ENCODE measurements around the gene JAKMIP3.
"Not testable (repeated sequence)": the region's sequence is repeated elsewhere in the genome, so short reads cannot be mapped to it uniquely, and the experiment has no call there.

The JAKMIP3 gene

DNA sequence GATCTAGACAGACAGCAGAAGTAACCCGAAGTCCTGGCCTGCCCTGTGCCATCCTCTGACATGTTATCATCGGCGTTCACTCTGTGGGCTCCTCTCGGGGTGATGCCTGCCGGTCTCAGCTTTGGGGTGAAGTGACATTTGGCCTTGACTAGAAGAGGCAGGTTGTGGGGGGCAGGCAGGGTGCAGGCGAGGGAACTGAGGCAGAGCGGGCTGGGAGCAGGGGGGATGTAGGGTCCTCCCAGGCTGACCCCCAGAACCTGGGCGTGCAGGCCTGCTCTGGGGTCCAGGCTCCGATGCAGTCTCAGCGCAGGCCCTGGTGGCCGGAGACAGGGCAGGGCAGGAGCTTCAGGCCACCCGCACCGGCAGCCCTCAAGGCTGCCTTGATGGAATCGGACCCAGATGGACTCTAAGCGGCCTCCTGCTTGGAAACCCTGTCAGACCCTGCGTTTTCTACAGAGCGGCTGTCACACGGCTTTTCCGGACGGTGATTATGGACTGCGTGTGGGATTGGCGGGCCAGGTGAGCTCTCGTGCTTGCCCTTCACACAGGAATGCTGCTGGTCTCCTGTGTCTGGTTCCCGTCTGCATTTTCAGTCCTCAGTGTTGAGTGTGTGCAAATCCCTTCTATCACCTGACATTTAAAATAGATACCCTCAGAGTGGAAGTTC lies 842 bp upstream of the JAKMIP3 start:
- DNase-seq (ENCODE audit: low read depth in 2 of 2): no peak

DNA sequence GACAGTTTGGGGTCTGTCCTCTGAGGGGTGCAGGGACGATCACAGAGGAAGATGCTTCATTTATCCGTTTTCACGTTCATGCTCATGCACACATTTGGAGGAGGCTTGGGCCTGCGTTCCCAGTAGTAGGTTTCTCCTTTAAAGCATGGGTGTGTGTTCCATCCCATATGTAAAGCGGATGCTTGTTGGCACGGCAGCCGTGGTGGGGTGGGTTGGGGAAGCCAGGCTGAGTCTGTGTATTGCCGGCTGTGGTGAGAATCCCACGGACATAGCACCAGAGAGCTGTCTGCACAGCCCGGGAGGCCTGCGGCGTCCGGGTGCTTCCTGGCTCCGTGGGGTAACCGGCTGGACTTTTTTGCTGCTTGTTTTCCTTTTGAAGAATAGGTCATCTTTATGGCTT lies 440 bp downstream of the JAKMIP3 start:
- no peak for DNase-seq (ENCODE audit: low read depth in 2 of 2)

- no peak for DNase-seq (ENCODE audit: low read depth in 2 of 2)
Observed at GRCh38 chr10:132066812-132067211, 1.1 kb downstream of the JAKMIP3 start.

DNA sequence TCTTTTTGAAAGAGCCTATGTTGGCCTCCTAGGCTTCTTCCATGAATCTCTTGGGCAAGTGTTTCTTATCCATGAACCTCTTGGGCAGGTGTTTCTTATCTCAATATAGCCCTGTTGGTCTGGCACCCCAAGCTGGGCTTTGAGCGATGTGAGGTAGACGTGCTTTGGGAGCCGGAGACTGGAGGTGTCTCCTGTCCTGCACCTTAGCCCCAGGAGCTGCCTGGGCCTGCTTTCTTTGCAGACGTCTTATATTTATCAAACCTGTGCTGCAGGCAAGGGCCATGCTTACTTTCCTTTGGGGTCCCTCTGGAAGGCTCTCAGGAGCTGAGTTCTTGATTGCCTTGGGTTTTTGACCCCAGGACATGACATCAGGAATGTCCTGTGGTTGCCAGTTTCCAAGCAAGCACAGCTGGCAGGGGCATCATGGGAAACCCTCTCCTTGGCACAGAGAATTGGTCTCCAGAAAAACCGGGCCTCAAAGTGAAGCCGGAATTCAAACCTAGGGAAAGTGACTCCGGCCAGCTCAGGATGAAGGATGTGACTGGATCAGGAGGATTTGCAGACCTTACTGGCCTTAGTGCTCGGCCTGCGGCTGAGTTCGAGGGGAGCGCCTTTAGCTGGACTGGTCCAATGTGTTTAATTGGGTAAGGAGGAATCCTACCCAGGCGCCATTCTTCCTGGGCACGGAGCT lies 2.8 kb downstream of the JAKMIP3 start:
- no peak for DNase-seq (ENCODE audit: low read depth in 2 of 2)

DNA sequence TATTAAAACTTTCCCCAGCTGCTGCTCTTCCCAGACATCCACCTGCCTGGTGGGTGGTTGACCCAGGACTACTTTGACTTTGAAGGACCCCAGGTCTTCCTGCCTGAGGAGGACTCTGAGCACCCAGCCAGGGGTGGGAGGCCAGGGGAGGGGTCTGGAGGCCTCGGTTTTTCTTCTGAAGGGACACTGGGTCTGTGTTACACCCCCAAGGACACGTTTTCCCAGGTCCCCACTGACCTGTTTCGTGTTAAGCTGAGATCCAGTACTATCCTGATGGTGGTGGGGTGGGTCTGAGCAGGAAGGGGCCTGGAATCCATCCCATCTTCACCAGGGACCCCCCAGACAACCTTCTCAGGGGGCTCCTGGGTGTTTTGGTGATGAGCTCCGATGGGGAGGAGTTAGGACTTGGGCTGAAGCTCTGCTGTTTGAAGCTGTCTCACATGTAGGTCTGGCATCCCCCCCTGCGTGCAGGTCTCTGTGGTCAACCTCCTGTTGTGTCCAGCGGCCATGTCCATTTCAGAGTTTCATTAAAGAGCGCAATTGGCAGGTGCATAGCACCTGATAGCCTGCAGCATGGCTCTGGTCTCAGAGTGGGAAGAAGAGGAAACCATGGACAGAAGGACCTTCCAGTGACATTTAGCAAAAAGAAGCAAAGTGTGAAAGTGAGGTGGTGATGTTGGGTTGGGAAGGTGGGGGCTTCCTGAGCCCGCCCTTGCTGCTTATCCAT lies 3.5 kb downstream of the JAKMIP3 start:
- DNase-seq (ENCODE audit: low read depth in 2 of 2): no peak

DNA sequence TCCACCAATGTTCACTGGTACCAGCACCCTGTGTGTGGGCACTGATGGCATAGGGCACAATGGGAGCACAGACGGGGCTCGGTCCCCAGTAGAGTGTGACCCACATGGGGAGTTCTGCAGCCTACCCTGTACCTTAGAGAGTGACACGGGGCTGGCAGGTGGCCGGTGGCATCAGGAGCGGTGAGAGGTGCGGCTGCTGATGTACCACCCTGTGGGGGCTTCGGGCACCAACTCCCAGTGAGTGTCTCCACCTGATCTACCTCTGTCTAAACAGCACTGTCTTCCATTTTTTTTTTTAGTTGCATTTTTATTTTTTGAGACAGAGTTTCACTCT lies 4.1 kb downstream of the JAKMIP3 start:
- DNase-seq (ENCODE audit: low read depth in 2 of 2): no peak

DNA sequence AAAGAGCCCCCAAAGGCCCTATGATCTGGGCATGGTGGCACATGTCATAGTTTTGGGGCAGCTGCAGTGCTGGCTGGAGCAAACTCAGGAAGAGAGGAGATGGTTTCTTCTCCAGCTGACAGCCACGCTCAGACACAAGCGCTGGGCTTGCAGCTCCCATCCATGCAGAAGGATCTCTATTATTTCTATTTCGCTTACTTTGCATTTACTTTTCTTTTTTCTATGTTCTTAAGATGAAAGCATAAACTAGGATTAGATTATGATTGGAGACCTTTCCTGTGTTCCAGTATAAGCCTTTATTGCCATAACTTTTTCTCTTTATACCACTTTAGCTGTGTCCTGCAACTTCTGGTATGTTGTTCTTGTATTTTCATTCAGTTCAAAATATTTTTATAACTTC lies 5.0 kb downstream of the JAKMIP3 start:
- DNase-seq (ENCODE audit: low read depth in 2 of 2): no peak

- no peak for DNase-seq (ENCODE audit: low read depth in 2 of 2)
Observed at GRCh38 chr10:132071667-132072066, 5.9 kb downstream of the JAKMIP3 start.

DNA sequence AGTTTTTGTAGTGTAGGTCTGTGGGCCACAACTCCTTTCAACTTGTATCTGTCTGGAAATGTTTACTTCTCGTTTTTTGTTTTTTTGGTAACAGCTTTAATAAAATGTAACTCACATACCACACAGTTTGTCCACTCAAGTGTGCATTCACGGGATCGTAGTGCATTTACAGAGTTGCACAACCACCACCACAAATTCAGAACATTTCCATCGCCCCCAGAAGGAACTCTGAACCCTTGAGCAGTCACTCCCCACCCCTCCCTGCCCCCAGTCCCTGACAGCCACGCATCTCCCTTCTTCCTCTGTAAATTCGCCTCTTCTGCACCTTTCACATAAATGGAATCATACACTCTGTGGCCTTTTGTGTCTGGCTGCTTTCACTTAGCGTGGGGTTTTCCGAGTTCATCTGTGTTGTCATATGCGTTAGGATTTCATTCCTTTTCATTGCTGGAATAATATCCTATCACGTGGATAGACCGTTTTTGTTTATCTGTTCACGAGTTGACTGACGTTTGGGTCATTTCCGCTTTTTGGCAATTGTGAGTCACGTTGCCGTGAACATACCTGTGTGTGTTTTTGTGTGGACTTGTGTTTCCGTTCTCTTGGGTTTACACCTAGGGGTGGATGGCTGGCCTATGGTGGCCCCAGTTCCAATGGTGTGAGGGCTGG lies 10.3 kb downstream of the JAKMIP3 start:
- DNase-seq (ENCODE audit: low read depth in 2 of 2): no peak

GRCh38 chr10:132076578-132077081 lies 10.9 kb downstream of the JAKMIP3 start:
- no peak for DNase-seq (ENCODE audit: low read depth in 2 of 2)

- no peak for DNase-seq (ENCODE audit: low read depth in 2 of 2)
Observed at GRCh38 chr10:132077091-132077490, 11.3 kb downstream of the JAKMIP3 start.

DNA sequence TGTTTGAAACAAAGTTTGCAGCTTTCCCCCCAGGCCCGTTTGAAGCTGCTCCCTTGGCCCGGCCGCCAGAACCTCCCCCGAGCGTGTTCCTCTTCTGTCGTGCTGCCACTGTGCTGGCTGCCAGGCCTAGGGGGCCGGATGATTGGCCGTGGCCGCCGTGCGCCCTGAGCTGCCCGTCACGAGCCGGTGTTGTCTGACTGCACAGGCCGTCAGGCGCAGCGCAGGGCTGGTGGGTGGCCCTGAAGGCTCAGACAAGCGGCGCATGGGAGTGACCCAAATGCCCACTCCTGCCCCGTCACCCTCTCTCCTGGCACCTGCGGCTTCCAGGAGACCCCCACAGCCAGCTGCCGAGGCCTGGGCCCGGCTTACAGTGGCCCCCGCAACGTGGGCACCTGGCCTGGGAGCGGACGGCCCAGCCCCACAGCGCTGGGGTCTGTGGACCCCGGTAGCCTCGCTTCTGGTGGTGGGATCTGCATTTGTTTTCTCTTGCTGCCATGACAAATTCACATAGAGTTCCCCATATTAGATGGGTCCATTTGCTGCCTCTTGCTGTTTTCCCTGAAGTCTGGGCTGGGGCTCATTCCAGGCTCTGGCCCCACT lies 13.1 kb downstream of the JAKMIP3 start:
- DNase-seq (ENCODE audit: low read depth in 2 of 2): no peak

- DNase-seq (ENCODE audit: low read depth in 2 of 2): not testable (repeated sequence)
Observed at GRCh38 chr10:132084384-132084783, 18.6 kb downstream of the JAKMIP3 start.

GRCh38 chr10:132093236-132093635 lies 27.5 kb downstream of the JAKMIP3 start:
- not testable (repeated sequence) for DNase-seq (ENCODE audit: low read depth in 2 of 2)

DNA sequence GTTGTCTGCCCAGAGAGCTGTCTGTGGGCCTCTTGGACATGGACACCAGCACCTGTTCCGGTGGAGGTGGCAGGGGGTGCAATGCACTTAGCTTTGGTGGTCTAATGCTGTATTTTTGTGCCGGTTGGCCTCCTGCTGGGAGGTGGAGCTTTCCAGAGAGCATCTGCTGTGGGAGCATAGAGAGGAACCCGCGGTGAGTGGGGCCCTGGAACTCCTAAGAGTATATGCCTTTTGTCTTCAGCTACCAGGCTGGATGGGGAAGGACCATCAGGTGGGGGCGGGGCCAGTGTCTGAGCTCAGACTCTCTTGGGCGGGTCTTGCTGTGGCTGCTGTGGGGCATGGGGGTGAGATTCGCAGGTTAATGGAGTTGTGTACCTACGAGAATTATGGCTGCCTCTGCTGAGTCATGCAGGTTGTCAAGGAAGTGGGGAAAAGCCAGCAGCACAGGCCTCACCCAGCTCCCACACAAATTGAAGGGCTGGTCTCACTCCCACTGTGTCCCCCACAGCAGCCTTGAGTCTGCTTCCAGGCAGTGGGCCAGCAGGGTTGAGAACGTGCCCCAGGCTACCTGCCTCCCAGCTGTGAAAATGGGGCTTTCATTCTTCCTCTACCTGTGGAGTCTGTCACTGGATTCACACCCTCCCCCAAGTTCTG lies 29.0 kb downstream of the JAKMIP3 start:
- DNase-seq (ENCODE audit: low read depth in 2 of 2): no peak

- DNase-seq (ENCODE audit: low read depth in 2 of 2): no peak
Observed at GRCh38 chr10:132095403-132096113, 29.8 kb downstream of the JAKMIP3 start.

- no peak for DNase-seq (ENCODE audit: low read depth in 2 of 2)
Observed at GRCh38 chr10:132096223-132096622, 30.5 kb downstream of the JAKMIP3 start.

DNA sequence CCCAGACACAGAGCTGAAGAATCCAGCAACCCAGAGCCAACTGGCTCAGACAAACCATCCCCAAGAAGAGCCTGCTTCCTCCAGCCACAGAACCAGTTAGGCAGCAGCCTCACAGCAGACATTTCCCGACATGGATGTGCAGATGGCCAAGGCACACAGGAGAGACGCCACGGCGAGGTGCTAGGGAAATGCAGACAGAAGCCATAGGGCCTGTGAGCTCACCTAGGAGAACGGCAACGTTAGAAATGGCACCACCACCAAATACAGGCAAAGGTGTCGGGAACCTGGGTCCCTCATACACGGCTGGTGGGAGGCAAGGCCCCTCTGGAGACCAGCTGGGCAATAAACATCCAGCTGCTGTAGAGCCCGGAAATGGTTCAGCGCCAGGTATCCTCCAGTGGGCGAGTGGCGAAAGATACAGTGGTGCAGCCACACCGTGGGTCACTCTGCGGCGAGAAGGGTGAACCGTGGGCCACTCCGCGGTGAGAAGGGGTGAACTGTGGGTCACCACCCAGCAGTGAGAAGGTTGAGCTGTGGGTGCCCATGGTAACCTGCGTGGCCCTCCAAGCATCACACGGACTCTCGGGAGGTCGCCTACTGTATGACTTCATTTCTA lies 31.2 kb downstream of the JAKMIP3 start:
- no peak for DNase-seq (ENCODE audit: low read depth in 2 of 2)

DNA sequence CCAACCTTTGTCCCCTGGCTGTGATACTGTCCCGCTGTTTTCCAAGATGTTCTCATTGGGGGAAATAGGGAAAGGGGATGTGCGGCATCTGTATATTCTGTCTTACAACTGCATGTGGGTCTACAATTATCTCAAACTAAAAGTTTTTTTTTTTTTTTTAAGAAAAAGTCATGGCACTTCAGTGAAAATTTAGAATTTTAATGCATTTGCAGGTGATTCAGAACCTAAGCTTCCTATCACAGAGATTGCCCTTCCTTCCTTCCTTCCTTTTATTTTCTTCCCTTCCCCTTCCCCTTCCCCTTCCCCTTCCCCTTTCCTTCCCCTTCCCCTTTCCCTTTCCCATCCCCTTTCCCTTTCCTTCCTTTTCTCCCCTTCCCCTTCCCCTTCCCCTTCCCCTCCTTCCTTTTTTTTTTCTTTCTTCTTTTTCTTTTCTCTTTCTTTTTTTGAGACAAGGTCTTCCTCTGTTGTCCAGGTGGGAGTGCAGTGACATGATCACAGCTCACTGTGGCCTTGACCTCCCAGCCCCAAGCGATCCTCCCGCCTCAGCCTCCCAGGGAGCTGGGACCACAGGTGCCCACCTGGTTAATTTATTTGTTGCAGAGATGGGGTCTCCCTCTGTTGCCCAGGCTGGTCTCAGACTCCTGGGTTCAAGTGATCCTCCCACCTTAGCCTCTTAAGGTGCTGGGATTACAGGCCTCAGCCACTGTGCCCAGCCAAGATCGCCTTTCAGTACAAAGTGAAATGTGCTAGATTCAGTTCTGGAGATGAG lies 32.0 kb downstream of the JAKMIP3 start:
- no peak for DNase-seq (ENCODE audit: low read depth in 2 of 2)

All from stimulated activated CD8-positive, alpha-beta memory T cell treated with anti-CD3 and anti-CD28 coated beads, Interleukin-7, amount 100 ng/mL, for 1 hour (primary cell).